ENCODE data around the gene ARPIN. TPM values are rescaled to one million over a fixed set of nuclear protein-coding genes. Genes with fewer than 3 reads are reported as not detected.
"Not testable (repeated sequence)": the region's sequence is repeated elsewhere in the genome, so short reads cannot be mapped to it uniquely, and the experiment has no call there.

Gene ARPIN
- total and polyA plus RNA-seq, 3 experiments from 2014 or later = 0.02 TPM; not detected in 1

DNA sequence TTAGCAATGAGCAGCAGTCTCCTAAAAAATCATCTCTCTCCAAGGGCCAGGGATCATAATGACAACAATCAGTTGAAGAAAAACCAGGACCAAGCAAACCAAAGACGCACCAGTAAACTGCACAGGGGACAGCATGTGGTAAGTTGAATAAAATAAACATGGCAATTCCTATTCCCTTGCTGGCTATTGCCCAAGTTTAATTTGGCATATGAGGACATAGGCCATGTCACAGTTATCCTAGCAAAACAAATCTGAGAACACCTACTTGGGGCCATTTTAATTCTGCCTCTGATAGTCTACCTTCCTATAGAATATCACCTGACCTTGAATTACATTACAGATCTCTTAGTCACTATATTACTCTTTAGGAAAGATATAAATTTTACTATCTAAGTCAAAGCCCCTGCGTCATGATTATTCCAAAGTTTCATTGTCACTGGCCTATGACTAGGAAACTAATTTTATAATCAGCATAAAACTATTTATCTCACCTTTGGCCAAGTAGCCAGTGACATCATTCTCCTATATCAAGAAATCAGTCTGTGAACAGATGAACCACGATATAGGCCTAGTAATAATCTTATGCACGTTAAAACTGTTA, 42.0 kb downstream of the ARPIN start:
- ChIA-PET CTCF (no interaction called here), POLR2A (no interaction called here)
- H3K9me3 Mint-ChIP-seq = no peaks in the 10 kb centered on the region
- H3K4me3 ChIP-seq (ENCODE audit: low read length) = no peak overlapping the region
- no peaks in the 10 kb centered on the region for H3K9me3 ChIP-seq (ENCODE audit: low read length)
- H3K27ac ChIP-seq (ENCODE audit: low read depth, low read length) = no peak overlapping the region
- peaks cover 6% of the 10 kb centered on the region for H3K4me1 ChIP-seq (ENCODE audit: insufficient read depth, low read length)
- H3K4me3 Mint-ChIP-seq = no peak overlapping the region
- H3K36me3 ChIP-seq (ENCODE audit: insufficient read depth, low read length) = peaks cover 14% of the 10 kb centered on the region
- H3K4me1 Mint-ChIP-seq = peaks cover 7 to 9% (median 8%) of the 10 kb centered on the region in 3 donors
- no peaks in the 10 kb centered on the region for H3K27me3 ChIP-seq (ENCODE audit: insufficient read depth, low read length, poor library complexity, severe bottlenecking)
- H3K27ac Mint-ChIP-seq = peak overlapping the region in 1 of 8 donors; percentile 13
- H3K27me3 Mint-ChIP-seq = no peaks in the 10 kb centered on the region
- peaks cover under 1 to 38% (median 15%) of the 10 kb centered on the region in 3 donors for H3K36me3 Mint-ChIP-seq
- no peak for DNase-seq

DNA sequence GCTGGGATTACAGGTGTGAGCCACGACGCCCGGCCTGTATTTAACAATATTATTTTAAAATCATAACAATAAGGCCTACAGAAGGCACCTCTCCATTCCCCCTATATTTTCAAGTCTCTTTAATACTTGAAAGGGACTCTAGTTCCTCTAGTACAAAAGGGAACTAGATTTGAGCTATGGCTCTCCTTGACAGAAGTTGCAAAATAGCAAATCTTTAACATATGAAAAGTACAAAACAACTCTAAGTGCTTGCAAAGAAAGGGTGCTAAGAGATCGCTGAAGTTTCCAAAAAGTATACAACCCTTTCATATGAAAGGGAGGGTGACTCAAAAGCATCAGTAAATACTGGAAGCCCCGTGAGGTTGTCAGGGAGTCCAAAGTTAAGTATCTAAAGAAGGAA, 42.7 kb downstream of the ARPIN start:
- no peak overlapping the region for H3K27ac ChIP-seq (ENCODE audit: low read depth, low read length)
- CTCF ChIA-PET = no interaction called here

DNA sequence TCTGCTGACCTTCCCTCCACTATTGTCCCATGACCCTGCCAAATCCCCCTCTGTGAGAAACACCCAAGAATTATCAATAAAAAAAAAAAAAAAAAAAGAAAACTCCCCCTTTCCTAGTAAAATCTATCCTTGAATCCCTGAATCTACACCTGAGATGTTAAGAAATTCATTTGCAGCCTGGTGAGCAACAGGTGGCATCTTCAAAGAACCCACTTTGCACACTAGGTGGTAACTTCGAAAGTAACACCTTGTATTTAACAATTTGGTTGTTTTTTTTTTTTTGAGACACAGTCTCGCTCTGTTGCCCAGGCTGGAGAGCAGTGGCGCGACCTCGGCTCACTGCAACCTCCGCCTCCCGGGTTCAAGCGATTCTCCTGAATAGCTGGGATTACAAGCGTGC, 43.3 kb downstream of the ARPIN start:
- H3K9me3 ChIP-seq (ENCODE audit: low read length); H3K27me3 ChIP-seq (ENCODE audit: insufficient read depth, low read length, poor library complexity, severe bottlenecking); H3K4me1 Mint-ChIP-seq; POLR2A ChIA-PET; H3K4me3 ChIP-seq (ENCODE audit: low read length); H3K27me3 Mint-ChIP-seq; H3K4me3 Mint-ChIP-seq; H3K4me1 ChIP-seq (ENCODE audit: insufficient read depth, low read length); H3K27ac Mint-ChIP-seq; CTCF ChIA-PET; DNase-seq; H3K9me3 Mint-ChIP-seq; H3K27ac ChIP-seq (ENCODE audit: low read depth, low read length): not testable (repeated sequence)
- H3K36me3 ChIP-seq (ENCODE audit: insufficient read depth, low read length) = peaks cover 20% of the 10 kb centered on the region
- peaks cover 4 to 41% (median 13%) of the 10 kb centered on the region in 3 donors for H3K36me3 Mint-ChIP-seq

More for the DNA sequence above, 42.7 kb downstream of the ARPIN start:
- Histone ChIP-seq H3K27me3 (ENCODE audit: insufficient read depth, low read length, poor library complexity, severe bottlenecking) (no peaks in the 10 kb centered on the region), H3K4me1 (ENCODE audit: insufficient read depth, low read length) (peaks cover 3% of the 10 kb centered on the region), H3K9me3 (ENCODE audit: low read length) (no peaks in the 10 kb centered on the region), H3K4me3 (ENCODE audit: low read length) (no peak overlapping the region), H3K36me3 (ENCODE audit: insufficient read depth, low read length) (peaks cover 20% of the 10 kb centered on the region)
- Mint-ChIP-seq H3K4me3 (no peak overlapping the region), H3K27ac (no peak overlapping the region), H3K27me3 (no peaks in the 10 kb centered on the region), H3K4me1 (peaks cover 4 to 5% (median 4%) of the 10 kb centered on the region in 3 donors), H3K36me3 (peaks cover 4 to 37% (median 13%) of the 10 kb centered on the region in 3 donors), H3K9me3 (no peaks in the 10 kb centered on the region)
- POLR2A ChIA-PET = no interaction called here
- no peak for DNase-seq

DNA sequence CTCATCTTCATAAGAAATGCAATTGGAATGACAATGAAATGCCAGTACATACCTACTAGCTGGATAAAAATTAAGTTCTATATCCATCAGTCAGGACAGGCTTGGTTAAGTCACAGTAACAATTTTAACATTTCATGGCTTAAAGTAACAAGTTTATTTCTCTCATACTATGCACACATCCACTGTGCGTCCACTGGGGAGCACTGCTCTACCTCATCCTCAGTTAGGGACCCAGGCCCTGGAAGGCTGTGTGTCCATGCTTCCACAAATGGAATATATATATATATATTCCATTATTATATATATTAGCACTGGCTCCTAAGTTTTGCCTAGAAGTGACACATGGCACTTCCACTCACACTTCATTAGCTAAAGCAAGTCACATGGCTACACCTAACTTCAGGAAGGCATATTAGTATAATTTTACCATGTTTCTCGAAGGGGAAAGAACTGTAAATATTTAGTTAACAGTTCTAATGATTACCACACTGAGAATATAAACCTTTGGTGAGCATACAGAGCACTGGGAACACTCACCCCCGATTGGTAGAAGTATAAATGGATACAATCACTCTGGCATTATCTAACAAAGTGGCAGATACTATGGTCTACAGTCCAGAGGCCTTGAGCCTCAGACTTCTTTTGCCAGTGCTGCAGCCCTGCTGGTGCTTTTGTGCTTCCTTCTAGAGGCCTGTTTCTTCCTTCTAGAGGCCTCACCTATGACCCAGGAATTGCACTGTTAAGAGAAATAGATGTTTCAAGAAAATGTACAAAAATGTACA, 47.6 kb downstream of the ARPIN start:
- DNase-seq = no peak
- H3K27ac ChIP-seq (ENCODE audit: low read depth, low read length) = no peak overlapping the region
- peaks cover 13% of the 10 kb centered on the region for H3K36me3 ChIP-seq (ENCODE audit: insufficient read depth, low read length)
- peaks cover 4 to 33% (median 10%) of the 10 kb centered on the region in 3 donors for H3K36me3 Mint-ChIP-seq
- ChIA-PET CTCF (interaction anchor here (2.5 kb wide), 1 partner anchor 10 kb away, joined by 13 read pairs; no protein-coding TSS in a partner anchor), POLR2A (no interaction called here)
- H3K4me1 ChIP-seq (ENCODE audit: insufficient read depth, low read length) = no peaks in the 10 kb centered on the region
- H3K4me3 Mint-ChIP-seq = no peak overlapping the region
- H3K4me3 ChIP-seq (ENCODE audit: low read length) = no peak overlapping the region
- peaks cover 0 to 2% (median 0%) of the 10 kb centered on the region in 3 donors for H3K4me1 Mint-ChIP-seq
- H3K27me3 ChIP-seq (ENCODE audit: insufficient read depth, low read length, poor library complexity, severe bottlenecking) = no peaks in the 10 kb centered on the region
- H3K9me3 ChIP-seq (ENCODE audit: low read length) = no peaks in the 10 kb centered on the region
- H3K27me3 Mint-ChIP-seq = no peaks in the 10 kb centered on the region
- H3K9me3 Mint-ChIP-seq = no peaks in the 10 kb centered on the region
- H3K27ac Mint-ChIP-seq = peak overlapping the region in 1 of 8 donors; percentile 72

DNA sequence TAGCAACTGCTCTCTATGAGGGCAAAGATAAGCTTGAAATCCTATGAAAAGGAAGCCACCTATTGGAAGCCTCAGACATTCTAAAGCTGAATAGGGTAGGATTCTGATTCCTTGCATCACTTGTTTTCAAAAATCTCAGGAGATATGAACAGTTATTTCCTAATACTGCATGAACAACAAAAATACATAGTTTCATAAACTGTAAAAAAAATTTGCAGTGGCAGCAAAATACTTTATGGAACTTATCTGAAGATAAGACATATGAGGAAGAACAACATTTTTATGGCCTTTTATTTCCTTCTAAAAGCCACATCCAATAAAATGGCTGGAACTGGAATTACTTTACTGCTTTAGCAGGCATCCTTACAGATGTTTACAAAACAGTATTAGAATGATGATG, 48.8 kb downstream of the ARPIN start:
- Histone ChIP-seq H3K4me1 (ENCODE audit: insufficient read depth, low read length) (no peaks in the 10 kb centered on the region), H3K27ac (ENCODE audit: low read depth, low read length) (no peak overlapping the region), H3K27me3 (ENCODE audit: insufficient read depth, low read length, poor library complexity, severe bottlenecking) (no peaks in the 10 kb centered on the region), H3K4me3 (ENCODE audit: low read length) (no peak overlapping the region), H3K36me3 (ENCODE audit: insufficient read depth, low read length) (peaks cover 13% of the 10 kb centered on the region), H3K9me3 (ENCODE audit: low read length) (no peaks in the 10 kb centered on the region)
- Mint-ChIP-seq H3K36me3 (peaks cover 4 to 36% (median 12%) of the 10 kb centered on the region in 3 donors), H3K27ac (peak overlapping the region in 2 of 8 donors; percentile 22 to 47), H3K4me1 (peaks cover 0 to 2% (median 0%) of the 10 kb centered on the region in 3 donors), H3K27me3 (peaks cover 0 to 2% of the 10 kb centered on the region in 2 donors), H3K9me3 (no peaks in the 10 kb centered on the region), H3K4me3 (no peak overlapping the region)
- POLR2A ChIA-PET = no interaction called here
- CTCF ChIA-PET = interaction anchor here (1.2 kb wide), 1 partner anchor 11 kb away, joined by 6 read pairs; no protein-coding TSS in a partner anchor
- DNase-seq = no peak

DNA sequence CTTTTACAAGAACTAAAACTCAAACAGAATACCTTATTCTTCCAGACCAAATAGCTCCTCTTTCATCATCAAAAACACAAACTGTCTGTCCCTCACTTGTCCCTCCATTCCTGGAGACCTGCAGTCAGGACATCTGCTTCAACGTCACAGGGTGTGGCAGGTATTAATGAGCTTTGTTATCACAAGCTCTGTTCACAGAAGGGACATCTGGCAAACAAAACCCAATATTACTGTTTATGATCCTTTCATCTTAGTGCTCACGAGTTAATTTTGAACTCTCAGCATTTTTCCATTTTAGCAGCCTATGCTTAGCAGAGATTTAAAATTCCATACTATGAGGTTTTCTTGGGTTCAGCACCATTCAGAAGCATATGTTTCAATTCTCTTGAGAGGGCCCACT, 51.9 kb downstream of the ARPIN start:
- Mint-ChIP-seq H3K9me3 (no peaks in the 10 kb centered on the region), H3K4me3 (no peak overlapping the region), H3K27ac (no peak overlapping the region), H3K27me3 (peaks cover 0 to 2% of the 10 kb centered on the region in 2 donors), H3K36me3 (peaks cover 6 to 53% (median 19%) of the 10 kb centered on the region in 3 donors), H3K4me1 (peaks cover 0 to 2% (median 2%) of the 10 kb centered on the region in 3 donors)
- Histone ChIP-seq H3K27ac (ENCODE audit: low read depth, low read length) (no peak overlapping the region), H3K9me3 (ENCODE audit: low read length) (no peaks in the 10 kb centered on the region), H3K27me3 (ENCODE audit: insufficient read depth, low read length, poor library complexity, severe bottlenecking) (no peaks in the 10 kb centered on the region), H3K4me3 (ENCODE audit: low read length) (no peak overlapping the region), H3K36me3 (ENCODE audit: insufficient read depth, low read length) (peaks cover 13% of the 10 kb centered on the region), H3K4me1 (ENCODE audit: insufficient read depth, low read length) (no peaks in the 10 kb centered on the region)
- ChIA-PET CTCF (interaction anchor here (1.4 kb wide), 1 partner anchor 14 kb away, joined by 3 read pairs; no protein-coding TSS in a partner anchor), POLR2A (no interaction called here)
- no peak for DNase-seq

DNA sequence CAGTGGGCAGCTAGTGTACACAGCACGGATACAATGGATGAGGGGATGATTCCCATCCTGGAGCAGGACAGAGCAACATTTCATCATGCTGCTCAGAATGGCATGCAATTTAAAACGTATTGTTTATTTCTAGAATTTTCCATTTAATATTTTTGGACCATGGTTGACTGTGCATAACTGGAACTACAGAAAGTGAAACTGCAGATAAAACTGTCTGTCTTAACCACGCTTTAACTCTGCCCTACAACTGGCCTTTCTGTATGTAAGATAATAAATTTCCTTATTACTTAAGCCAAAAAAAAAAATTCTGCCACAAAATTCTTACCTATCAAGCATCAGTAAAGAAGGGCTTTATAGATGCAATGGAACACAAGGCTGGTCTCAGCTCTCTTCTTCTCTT, 52.3 kb downstream of the ARPIN start:
- peaks cover 10% of the 10 kb centered on the region for H3K36me3 ChIP-seq (ENCODE audit: insufficient read depth, low read length)
- CTCF ChIA-PET = interaction anchor here (1.4 kb wide), 1 partner anchor 14 kb away, joined by 3 read pairs; no protein-coding TSS in a partner anchor

More for the DNA sequence above, 52.3 kb downstream of the ARPIN start:
- Mint-ChIP-seq H3K4me1 (peaks cover 0 to 2% (median 0%) of the 10 kb centered on the region in 3 donors), H3K27ac (no peak overlapping the region), H3K36me3 (peaks cover 3 to 51% (median 18%) of the 10 kb centered on the region in 3 donors), H3K27me3 (peaks cover 0 to 2% of the 10 kb centered on the region in 2 donors), H3K4me3 (no peak overlapping the region), H3K9me3 (no peaks in the 10 kb centered on the region)
- POLR2A ChIA-PET = no interaction called here
- Histone ChIP-seq H3K27me3 (ENCODE audit: insufficient read depth, low read length, poor library complexity, severe bottlenecking) (no peaks in the 10 kb centered on the region), H3K9me3 (ENCODE audit: low read length) (no peaks in the 10 kb centered on the region), H3K4me1 (ENCODE audit: insufficient read depth, low read length) (no peaks in the 10 kb centered on the region), H3K27ac (ENCODE audit: low read depth, low read length) (no peak overlapping the region), H3K4me3 (ENCODE audit: low read length) (no peak overlapping the region)
- DNase-seq = no peak
